Naive thymus-derived CD8-positive, alpha-beta T cell (primary cell): ENCODE results near the gene SCIN. TPM values are rescaled to one million over a fixed set of nuclear protein-coding genes. Genes with fewer than 3 reads are reported as not detected.
A peak's percentile ranks its signal among the peaks of the same experiment; 100 is the strongest.
"Not testable (repeated sequence)": the region's sequence is repeated elsewhere in the genome, so short reads cannot be mapped to it uniquely, and the experiment has no call there.

Experiments
- ATAC-seq, 2 donors: fragments of 150-1000 bp; cut with Tn5 transposase in 1 of 2; sonication (Bioruptor Pico), chemical (Tn5 transposase) in 1 of 2; 1 replicate in 1 of 2; 2 replicates in 1 of 2; pipeline ENCODE4 v1.10.0; 2021; ENCODE audit warnings: mild to moderate bottlenecking in 2 of 2, moderate library complexity in 2 of 2
- POLR2A ChIA-PET: fragments of 350-600 bp; sonication (Branson Sonifier 250); formaldehyde crosslinking; loops from one replicate; lab custom pipeline; 2021; ENCODE audit warnings: antibody characterized with exemption; lab: Charles Lee
- DNase-seq, 10 donors: peaks; one replicate each; pipeline versions ENCODE4 v3.0.0 to v3.0.0-alpha.2; 2020 to 2022
- H3K27ac Mint-ChIP-seq, 10 donors: one replicate each; pipeline ENCODE4 v1.8.0; 2020 to 2022; ENCODE audit warnings: mild to moderate bottlenecking in 10 of 10, mixed read lengths in 10 of 10, moderate library complexity in 4 of 10, inconsistent platforms in 1 of 10
- H3K27me3 Mint-ChIP-seq, 5 donors: one replicate each; pipeline ENCODE4 v1.8.0; 2021 to 2022; ENCODE audit warnings: mixed read lengths in 5 of 5
- H3K36me3 Mint-ChIP-seq, 3 donors: one replicate each; pipeline ENCODE4 v1.8.0; 2020 to 2022; ENCODE audit warnings: mixed read lengths in 3 of 3, mild to moderate bottlenecking in 2 of 3, inconsistent platforms in 1 of 3
- H3K4me1 Mint-ChIP-seq, 4 donors: one replicate each; pipeline ENCODE4 v1.8.0; 2021 to 2022; ENCODE audit warnings: mixed read lengths in 4 of 4
- H3K4me3 Mint-ChIP-seq, 10 donors: one replicate each; pipeline ENCODE4 v1.8.0; 2020 to 2022; ENCODE audit warnings: mild to moderate bottlenecking in 10 of 10, mixed read lengths in 10 of 10, moderate library complexity in 6 of 10, inconsistent platforms in 1 of 10
- H3K9me3 Mint-ChIP-seq, 9 donors: one replicate each; pipeline ENCODE4 v1.8.0; 2020 to 2022; ENCODE audit warnings: mixed read lengths in 9 of 9, mild to moderate bottlenecking in 3 of 9, inconsistent platforms in 1 of 9, moderate library complexity in 1 of 9
- polyA plus RNA-seq, 3 donors: library from polyadenylated mRNA; unstranded; fragments of 300-500 nt; fragmentation: Illumina TruSeq; gene quantifications; one replicate each; pipeline ENCODE4 v1.2.3, GENCODE V29; 2021
- total RNA-seq, 8 experiments: library from RNA in 2 of 8; stranded (reverse) in 2 of 8; gene quantifications; one replicate each; pipeline ENCODE4 v1.2.3 and lab custom pipeline; 2021 to 2026

Gene SCIN
- total and polyA plus RNA-seq, 5 experiments from 2014 or later, result 0.10 to 0.41 (median 0.38) TPM; not detected in 2

- Mint-ChIP-seq H3K27me3 (peaks cover 0 to 9% (median 0%) of the 10 kb centered on the region in 5 donors), H3K9me3 (peaks cover 0 to 5% (median 2%) of the 10 kb centered on the region in 9 donors), H3K36me3 (no peaks in the 10 kb centered on the region), H3K27ac (no peak overlapping the region), H3K4me3 (no peak overlapping the region), H3K4me1 (no peaks in the 10 kb centered on the region)
- POLR2A ChIA-PET, result no interaction called here
- ATAC-seq (no peak), DNase-seq (no peak)
Measured at GRCh38 chr7:12552876-12553275, 17.6 kb upstream of the SCIN start.

- POLR2A ChIA-PET, result no interaction called here
Measured at GRCh38 chr7:12553416-12553815, 17.1 kb upstream of the SCIN start.

GRCh38 chr7:12554351-12554750 lies 16.2 kb upstream of the SCIN start:
- Mint-ChIP-seq H3K27ac (no peak overlapping the region), H3K36me3 (no peaks in the 10 kb centered on the region), H3K4me1 (no peaks in the 10 kb centered on the region), H3K9me3 (peaks cover 0 to 5% (median 2%) of the 10 kb centered on the region in 9 donors), H3K27me3 (peaks cover 0 to 11% (median 0%) of the 10 kb centered on the region in 5 donors), H3K4me3 (no peak overlapping the region)
- no peak for DNase-seq
- POLR2A ChIA-PET, result no interaction called here
- no peak for ATAC-seq

More at GRCh38 chr7:12553416-12553815, 17.1 kb upstream of the SCIN start:
- Mint-ChIP-seq H3K9me3 (peaks cover 0 to 5% (median 2%) of the 10 kb centered on the region in 9 donors), H3K27me3 (peaks cover 0 to 11% (median 0%) of the 10 kb centered on the region in 5 donors), H3K36me3 (no peaks in the 10 kb centered on the region), H3K27ac (no peak overlapping the region), H3K4me1 (no peaks in the 10 kb centered on the region), H3K4me3 (no peak overlapping the region)
- no peak for ATAC-seq
- DNase-seq, result no peak

GRCh38 chr7:12554872-12555271 lies 15.6 kb upstream of the SCIN start:
- peaks cover 0 to 5% (median 2%) of the 10 kb centered on the region in 9 donors for H3K9me3 Mint-ChIP-seq

GRCh38 chr7:12555695-12556094 lies 14.8 kb upstream of the SCIN start:
- H3K4me1 Mint-ChIP-seq, POLR2A ChIA-PET, DNase-seq, H3K9me3 Mint-ChIP-seq, H3K36me3 Mint-ChIP-seq, H3K4me3 Mint-ChIP-seq, H3K27ac Mint-ChIP-seq: not testable (repeated sequence)
- ATAC-seq, result peak in 1 of 2 donors; percentile 39
- H3K27me3 Mint-ChIP-seq, result peaks cover 0 to 11% (median 0%) of the 10 kb centered on the region in 5 donors

More at GRCh38 chr7:12554872-12555271, 15.6 kb upstream of the SCIN start:
- POLR2A ChIA-PET, result no interaction called here
- H3K4me1 Mint-ChIP-seq, result no peaks in the 10 kb centered on the region
- H3K27me3 Mint-ChIP-seq, result peaks cover 0 to 11% (median 0%) of the 10 kb centered on the region in 5 donors
- H3K4me3 Mint-ChIP-seq, result no peak overlapping the region
- no peak overlapping the region for H3K27ac Mint-ChIP-seq
- ATAC-seq (no peak), DNase-seq (no peak)
- no peaks in the 10 kb centered on the region for H3K36me3 Mint-ChIP-seq

GRCh38 chr7:12556139-12556792 lies 14.3 kb upstream of the SCIN start:
- Mint-ChIP-seq H3K27me3 (peaks cover 0 to 11% (median 0%) of the 10 kb centered on the region in 5 donors), H3K4me3 (peak overlapping the region in 1 of 10 donors; percentile 3)
- ATAC-seq, result peak; percentile 33 to 53
- POLR2A ChIA-PET, H3K27ac Mint-ChIP-seq, H3K9me3 Mint-ChIP-seq, H3K4me1 Mint-ChIP-seq, H3K36me3 Mint-ChIP-seq: not testable (repeated sequence)
- DNase-seq, result peak in 1 of 10 donors; percentile 19

- Mint-ChIP-seq H3K4me3 (no peak overlapping the region), H3K4me1 (no peaks in the 10 kb centered on the region), H3K27ac (no peak overlapping the region), H3K36me3 (no peaks in the 10 kb centered on the region), H3K27me3 (peaks cover 0 to 11% (median 2%) of the 10 kb centered on the region in 5 donors), H3K9me3 (peaks cover 0 to 5% (median 2%) of the 10 kb centered on the region in 9 donors)
- POLR2A ChIA-PET, result no interaction called here
- ATAC-seq (no peak), DNase-seq (no peak)
Measured at GRCh38 chr7:12557282-12557681, 13.2 kb upstream of the SCIN start.

- ATAC-seq, result no peak
- Mint-ChIP-seq H3K4me1 (peaks cover 4 to 10% (median 6%) of the 10 kb centered on the region in 4 donors), H3K4me3 (no peak overlapping the region), H3K27ac (no peak overlapping the region), H3K27me3 (peaks cover 9 to 45% (median 20%) of the 10 kb centered on the region in 5 donors), H3K9me3 (no peaks in the 10 kb centered on the region), H3K36me3 (peaks cover 0 to 2% (median 0%) of the 10 kb centered on the region in 3 donors)
- DNase-seq, result no peak
- POLR2A ChIA-PET, result no interaction called here
Measured at GRCh38 chr7:12564996-12565764, 5.3 kb upstream of the SCIN start.

- H3K4me3 Mint-ChIP-seq, result no peak overlapping the region
- H3K4me1 Mint-ChIP-seq, result peaks cover 7 to 14% (median 11%) of the 10 kb centered on the region in 4 donors
- DNase-seq, result no peak
- ATAC-seq, result no peak
- peaks cover 10 to 52% (median 27%) of the 10 kb centered on the region in 5 donors for H3K27me3 Mint-ChIP-seq
- H3K27ac Mint-ChIP-seq, result no peak overlapping the region
- H3K36me3 Mint-ChIP-seq, result peaks cover 0 to 2% (median 0%) of the 10 kb centered on the region in 3 donors
- H3K9me3 Mint-ChIP-seq, result no peaks in the 10 kb centered on the region
- POLR2A ChIA-PET, result no interaction called here
Measured at GRCh38 chr7:12565873-12566272, 4.6 kb upstream of the SCIN start.

GRCh38 chr7:12567015-12567414 lies 3.5 kb upstream of the SCIN start:
- DNase-seq, result no peak
- Mint-ChIP-seq H3K4me3 (no peak overlapping the region), H3K36me3 (peaks cover 0 to 2% (median 0%) of the 10 kb centered on the region in 3 donors), H3K27ac (no peak overlapping the region), H3K27me3 (peaks cover 16 to 63% (median 33%) of the 10 kb centered on the region in 5 donors), H3K4me1 (peaks cover 7 to 18% (median 14%) of the 10 kb centered on the region in 4 donors), H3K9me3 (no peaks in the 10 kb centered on the region)
- no peak for ATAC-seq
- POLR2A ChIA-PET, result no interaction called here

GRCh38 chr7:12569673-12570072 lies 847 bp upstream of the SCIN start:
- ATAC-seq, result no peak
- peaks cover 19 to 86% (median 38%) of the 10 kb centered on the region in 5 donors for H3K27me3 Mint-ChIP-seq
- peak overlapping the region in 6 of 10 donors; percentile 77 to 88 (median 82) for H3K4me3 Mint-ChIP-seq

GRCh38 chr7:12570168-12570533 lies 369 bp upstream of the SCIN start:
- POLR2A ChIA-PET, result no interaction called here
- Mint-ChIP-seq H3K36me3 (peaks cover 0 to 2% (median 0%) of the 10 kb centered on the region in 3 donors), H3K27me3 (peaks cover 23 to 88% (median 38%) of the 10 kb centered on the region in 5 donors), H3K4me3 (peak overlapping the region; percentile 67 to 88 (median 78)), H3K27ac (no peak overlapping the region), H3K4me1 (peaks cover 7 to 21% (median 15%) of the 10 kb centered on the region in 4 donors), H3K9me3 (no peaks in the 10 kb centered on the region)
- DNase-seq (no peak), ATAC-seq (peak in 1 of 2 donors; percentile 32)

More at GRCh38 chr7:12569673-12570072, 847 bp upstream of the SCIN start:
- POLR2A ChIA-PET, result no interaction called here
- H3K4me1 Mint-ChIP-seq, result peaks cover 7 to 21% (median 15%) of the 10 kb centered on the region in 4 donors
- DNase-seq, result no peak
- H3K36me3 Mint-ChIP-seq, result peaks cover 0 to 2% (median 0%) of the 10 kb centered on the region in 3 donors
- H3K27ac Mint-ChIP-seq, result no peak overlapping the region
- no peaks in the 10 kb centered on the region for H3K9me3 Mint-ChIP-seq

- no peak for DNase-seq
- Mint-ChIP-seq H3K27ac (no peak overlapping the region), H3K9me3 (no peaks in the 10 kb centered on the region), H3K27me3 (peaks cover 26 to 81% (median 38%) of the 10 kb centered on the region in 5 donors), H3K4me3 (peak overlapping the region in 2 of 10 donors; percentile 19 to 84), H3K4me1 (peaks cover 7 to 21% (median 15%) of the 10 kb centered on the region in 4 donors), H3K36me3 (peaks cover 0 to 2% (median 0%) of the 10 kb centered on the region in 3 donors)
- ATAC-seq, result no peak
- POLR2A ChIA-PET, result no interaction called here
Measured at GRCh38 chr7:12571691-12572090, 1.2 kb downstream of the SCIN start.
